OCI-LY1 (cell line): ENCODE data around the gene OR10K2.

ENCODE experiments used
- CTCF ChIP-seq: fragments of 200-600 bp; sonication (generic), shearing (Covaris generic); IDR thresholded peaks from 2 replicates; pipeline ENCODE4 v1.5.1; 2017; ENCODE audit warnings: mild to moderate bottlenecking, antibody characterized with exemption, low read length, moderate library complexity, mixed read lengths
- EZH2 ChIP-seq: fragments of 200-600 bp; sonication (generic), shearing (Covaris generic); IDR thresholded peaks from 2 replicates; pipeline ENCODE4 v1.8.0; 2017; ENCODE audit warnings: borderline replicate concordance, mixed run types, mild to moderate bottlenecking, antibody characterized with exemption, low read length, moderate library complexity, mixed read lengths

GRCh38 chr1:158434741-158435140 lies 8.7 kb upstream of the OR10K2 start:
- TF ChIP-seq CTCF (no peak), EZH2 (no peak)
